Loucy (cell line): ENCODE data around the gene AMER2.

ENCODE experiments used
- CTCF ChIP-seq: fragments of 200-600 bp; sonication (generic); conservative IDR thresholded peaks from 2 replicates; pipeline ENCODE4 v1.5.1; 2014; ENCODE audit warnings: mild to moderate bottlenecking, antibody characterized with exemption, low read length
- EZH2phosphoT487 ChIP-seq: fragments of 200-600 bp; IDR thresholded peaks from 2 replicates; pipeline ENCODE4 v1.6.1; 2018; ENCODE audit warnings: antibody characterized with exemption, mild to moderate bottlenecking, moderate library complexity, borderline replicate concordance

- TF ChIP-seq CTCF (no peak), EZH2phosphoT487 (no peak)
These were observed 35.3 kb upstream of the AMER2 start for GRCh38 chr13:25207291-25207810.
